GM12878 (cell line): ENCODE measurements around the gene SLC8B1. TPM values are rescaled to one million over a fixed set of nuclear protein-coding genes. Genes with fewer than 3 reads are reported as not detected.

Experiments
- ATAC-seq: fragments of 200-7000 bp; cut with Tn5 transposase; 3 replicates; pipeline ENCODE4 v1.9.1; 2020; ENCODE audit warnings: mild to moderate bottlenecking, moderate library complexity
- BruUV-seq: library from RNA; stranded (reverse); fragments of 400-500 nt; replicated peaks from 2 replicates; lab custom pipeline; 2021; lab: Mats Ljungman, UMichigan
- CTCF ChIA-PET: fragments of 300-600 bp; sonication (Branson Sonifier 250); formaldehyde crosslinking; extraction: SDS; loops from one replicate; lab custom pipeline; 2021; ENCODE audit warnings: inconsistent platforms; lab: Yijun Ruan, JAX
- POLR2A ChIA-PET: fragments of 350-600 bp; formaldehyde crosslinking; extraction: SDS; loops from one replicate; lab custom pipeline; 2021; ENCODE audit warnings: inconsistent platforms; lab: Charles Lee
- RAD21 ChIA-PET: fragments of 300-600 bp; sonication (Branson Sonifier 250); formaldehyde crosslinking; loops from one replicate; lab custom pipeline; 2023; ENCODE audit warnings: antibody characterized with exemption; ENCODE audit not compliant: unreplicated experiment; lab: Charles Lee
- SMC1A ChIA-PET: fragments of 300-600 bp; sonication (Branson Sonifier 250); formaldehyde crosslinking; loops from one replicate; lab custom pipeline; 2023; ENCODE audit not compliant: unreplicated experiment, uncharacterized antibody; lab: Charles Lee
- DNase-seq: peaks from one replicate; pipeline ENCODE4 v3.0.0-alpha.2; 2011; ENCODE audit warnings: low read depth, low spot score
- FAIRE-seq: peaks from 3 replicates; lab custom pipeline; 2011; peaks lifted over from hg19 to GRCh38; lab: Jason Lieb, UNC
- H2AFZ ChIP-seq: 2 replicates; pipeline ENCODE4 v1.6.0; 2011; ENCODE audit warnings: low read depth, low read length, control low read depth; ENCODE audit not compliant: control insufficient read depth
- H3K27ac ChIP-seq: 2 replicates; pipeline ENCODE4 v1.5.1; 2011; ENCODE audit warnings: control low read depth; ENCODE audit not compliant: control insufficient read depth, insufficient read depth
- H3K27me3 ChIP-seq, 2 experiments: replicated peaks in 1 of 2; 2 replicates each; pipeline versions ENCODE4 v1.6.0 to v1.6.1; 2011; ENCODE audit warnings: low read length in 1 of 2; ENCODE audit not compliant: control insufficient read depth in 2 of 2, insufficient read depth in 2 of 2
- H3K36me3 ChIP-seq, 2 experiments: 2 replicates each; pipeline ENCODE4 v1.5.1; 2011; ENCODE audit warnings: low read length in 1 of 2; ENCODE audit not compliant: control insufficient read depth in 2 of 2, insufficient read depth in 2 of 2
- H3K4me1 ChIP-seq: 2 replicates; pipeline ENCODE4 v1.6.1; 2011; ENCODE audit warnings: mild to moderate bottlenecking, low read length, moderate library complexity, mixed read lengths; ENCODE audit not compliant: control insufficient read depth, insufficient read depth
- H3K4me2 ChIP-seq: 2 replicates; pipeline ENCODE4 v1.6.0; 2011; ENCODE audit warnings: control low read depth; ENCODE audit not compliant: control insufficient read depth, insufficient read depth
- H3K4me3 ChIP-seq: fragments of 200-600 bp; sonication (generic); 2 replicates; pipeline ENCODE4 v1.5.1; 2016
- H3K79me2 ChIP-seq: 2 replicates; pipeline ENCODE4 v1.6.0; 2011; ENCODE audit warnings: low read length; ENCODE audit not compliant: control insufficient read depth, insufficient read depth
- H3K9ac ChIP-seq: 2 replicates; pipeline ENCODE4 v1.8.0; 2011; ENCODE audit warnings: low read length, control low read depth, mixed read lengths; ENCODE audit not compliant: control insufficient read depth, insufficient read depth
- H3K9me3 ChIP-seq: replicated peaks from 3 replicates; pipeline ENCODE4 v1.5.1; 2011; ENCODE audit warnings: mild to moderate bottlenecking, low read length; ENCODE audit not compliant: control insufficient read depth, insufficient read depth
- H4K20me1 ChIP-seq: 2 replicates; pipeline ENCODE4 v1.6.0; 2011; ENCODE audit not compliant: control insufficient read depth, insufficient read depth
- ESRRA ChIP-seq: IDR thresholded peaks from 2 replicates; pipeline ENCODE4 v1.6.1; 2012; ENCODE audit warnings: mild to moderate bottlenecking, low read length, improper control_type of control experiment
- NR2C2 ChIP-seq: IDR thresholded peaks from 2 replicates; pipeline ENCODE4 v1.6.1; 2011; ENCODE audit warnings: borderline replicate concordance, low read depth; ENCODE audit not compliant: control insufficient read depth, insufficient read length
- NR2F1 ChIP-seq: fragments of 450-650 bp; conservative IDR thresholded peaks from 2 replicates; pipeline ENCODE4 v1.6.1; 2017; ENCODE audit warnings: mild to moderate bottlenecking
- PAX8 ChIP-seq: fragments of 450-650 bp; IDR thresholded peaks from 2 replicates; pipeline ENCODE4 v1.6.1; 2017; ENCODE audit warnings: mild to moderate bottlenecking, moderate library complexity
- RUNX3 ChIP-seq: IDR thresholded peaks from 2 replicates; pipeline ENCODE4 v1.6.1; 2012; ENCODE audit warnings: low read length, inconsistent platforms
- YBX1 ChIP-seq: fragments of 450-650 bp; IDR thresholded peaks from 2 replicates; pipeline ENCODE4 v1.6.1; 2016; ENCODE audit warnings: antibody characterized with exemption
- WGBS: methylation state at CpG from one replicate; pipeline ENCODE4 v1.1.6; 2016; ENCODE audit warnings: low lambda C conversion rate; ENCODE audit not compliant: insufficient replicate concordance, insufficient coverage; ENCODE audit errors: missing lambda C conversion rate; 5-methylcytosine and 5-hydroxymethylcytosine counted together
- in situ Hi-C: fragments of 300-500 bp; cut with MboI; formaldehyde crosslinking; loops from 9 replicates; pipeline ENCODE4 v1.14.3; 2018; ENCODE audit warnings: mixed read lengths
- intact Hi-C: fragments of 100-400 bp; cut with micrococcal nuclease; formaldehyde crosslinking; loops from one replicate; pipeline ENCODE4 v1.14.2; 2022; ENCODE audit not compliant: unreplicated experiment
- polyA plus RNA-seq, 11 experiments: library from polyadenylated mRNA; depleted of rRNA in 4 of 11; unstranded in 6 of 11; stranded (reverse) in 5 of 11; fragments of >200 nt; fragmentation: Nextera tagmentation in 4 of 11; fragmentation: Illumina TruSeq in 1 of 11; extraction: Ambion mirVana in 4 of 11; extraction: Trizol in 1 of 11; gene quantifications; 1 replicate in 1 of 11; 2 replicates in 10 of 11; pipeline versions ENCODE4 v1.2.1 to v1.2.3, GENCODE V29; 2011 to 2016; ENCODE audit warnings: inconsistent platforms in 2 of 11, missing spikeins in 2 of 11, low read depth in 1 of 11
- total RNA-seq, 4 experiments: library from RNA; depleted of rRNA in 3 of 4; stranded (reverse); fragments of >200 nt in 3 of 4; fragmentation: Illumina TruSeq in 1 of 4; extraction: Trizol in 1 of 4; gene quantifications; 2 replicates each; pipeline versions ENCODE4 v1.2.1 to v1.2.3, GENCODE V29; 2013 to 2021
- TF ChIP-seq, protein P1 (sequence below): IDR thresholded peaks from 2 replicates; pipeline ENCODE4 v1.6.1; 2011; ENCODE audit warnings: borderline replicate concordance, low read depth, mild to moderate bottlenecking, moderate library complexity, low read length; ENCODE audit not compliant: insufficient read depth, poor library complexity, severe bottlenecking
- TF ChIP-seq, protein P2 (sequence below): fragments of 450-650 bp; formaldehyde crosslinking; IDR thresholded peaks from 2 replicates; pipeline ENCODE4 v1.4.0; 2020; ENCODE audit warnings: mild to moderate bottlenecking, moderate library complexity

The SLC8B1 gene
- total and polyA plus RNA-seq, 10 of the 15 experiments (the other 5 are each of a cell fraction or from before 2014, with no cell fraction given), result 0.18 to 12.3 (median 6.8) TPM

DNA sequence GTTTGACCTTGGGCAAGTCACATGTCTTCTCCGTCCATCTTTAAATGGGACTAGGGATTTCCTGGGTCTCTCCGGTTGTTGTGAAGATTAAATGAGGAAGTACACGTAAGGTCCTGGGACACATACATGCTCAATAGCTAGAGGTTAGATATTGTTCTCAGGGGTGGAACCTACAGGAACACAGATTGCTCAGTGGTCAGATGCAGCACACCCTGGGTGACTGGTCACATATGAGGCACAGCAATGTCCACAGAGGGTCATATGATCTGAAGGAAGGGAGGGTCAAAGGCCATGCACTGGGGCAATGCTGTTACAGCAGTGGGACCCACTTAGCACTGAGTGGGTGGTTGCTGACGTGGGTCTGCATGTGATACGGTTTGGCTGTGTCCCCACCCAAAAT lies 11.4 kb upstream of the SLC8B1 start:
- WGBS, result 44% methylated on average over 5 of the region's 5 CpGs

More for the DNA sequence above, 11.4 kb upstream of the SLC8B1 start:
- RAD21 ChIA-PET, result no interaction called here
- in situ Hi-C loops (no loop called here), intact Hi-C loops (no loop called here)
- Histone ChIP-seq H3K4me3 (no peak overlapping the region), H3K9me3 (no peaks in the 10 kb centered on the region), H3K4me2 (no peak overlapping the region), H2AFZ (no peak overlapping the region), H3K79me2 (no peaks in the 10 kb centered on the region), H3K9ac (no peak overlapping the region), H3K27me3 (no peaks in the 10 kb centered on the region; a peak in 2 of 4 replicates), H3K36me3 (no peaks in the 10 kb centered on the region), H3K4me1 (no peaks in the 10 kb centered on the region; the same call in 1 of the 2 replicates), H4K20me1 (no peaks in the 10 kb centered on the region), H3K27ac (no peak overlapping the region)
- DNase-seq (no peak), FAIRE-seq (no peak), ATAC-seq (peak; percentile 66)
- CTCF ChIA-PET, result interaction anchor here (0.5 to 1.2 kb wide), 2 partner anchors 11 to 78 kb away, joined by 3 read pairs; no protein-coding TSS in a partner anchor
- SMC1A ChIA-PET, result interaction anchor here (0.6 to 1.0 kb wide), 2 partner anchors 11 to 149 kb away, joined by 3 read pairs; partner anchors contain the start of gene SLC8B1
- peak; percentile 25 for TF ChIP-seq NR2C2
- TF ChIP-seq, protein P1, sequence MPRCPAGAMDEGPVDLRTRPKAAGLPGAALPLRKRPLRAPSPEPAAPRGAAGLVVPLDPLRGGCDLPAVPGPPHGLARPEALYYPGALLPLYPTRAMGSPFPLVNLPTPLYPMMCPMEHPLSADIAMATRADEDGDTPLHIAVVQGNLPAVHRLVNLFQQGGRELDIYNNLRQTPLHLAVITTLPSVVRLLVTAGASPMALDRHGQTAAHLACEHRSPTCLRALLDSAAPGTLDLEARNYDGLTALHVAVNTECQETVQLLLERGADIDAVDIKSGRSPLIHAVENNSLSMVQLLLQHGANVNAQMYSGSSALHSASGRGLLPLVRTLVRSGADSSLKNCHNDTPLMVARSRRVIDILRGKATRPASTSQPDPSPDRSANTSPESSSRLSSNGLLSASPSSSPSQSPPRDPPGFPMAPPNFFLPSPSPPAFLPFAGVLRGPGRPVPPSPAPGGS, result no peak
- TF ChIP-seq NR2F1, result 0 out of 2 replicates have a peak, but pooled peaks have one; percentile 51
- TF ChIP-seq RUNX3, result no peak
- no peak for TF ChIP-seq ESRRA
- TF ChIP-seq, protein P2, sequence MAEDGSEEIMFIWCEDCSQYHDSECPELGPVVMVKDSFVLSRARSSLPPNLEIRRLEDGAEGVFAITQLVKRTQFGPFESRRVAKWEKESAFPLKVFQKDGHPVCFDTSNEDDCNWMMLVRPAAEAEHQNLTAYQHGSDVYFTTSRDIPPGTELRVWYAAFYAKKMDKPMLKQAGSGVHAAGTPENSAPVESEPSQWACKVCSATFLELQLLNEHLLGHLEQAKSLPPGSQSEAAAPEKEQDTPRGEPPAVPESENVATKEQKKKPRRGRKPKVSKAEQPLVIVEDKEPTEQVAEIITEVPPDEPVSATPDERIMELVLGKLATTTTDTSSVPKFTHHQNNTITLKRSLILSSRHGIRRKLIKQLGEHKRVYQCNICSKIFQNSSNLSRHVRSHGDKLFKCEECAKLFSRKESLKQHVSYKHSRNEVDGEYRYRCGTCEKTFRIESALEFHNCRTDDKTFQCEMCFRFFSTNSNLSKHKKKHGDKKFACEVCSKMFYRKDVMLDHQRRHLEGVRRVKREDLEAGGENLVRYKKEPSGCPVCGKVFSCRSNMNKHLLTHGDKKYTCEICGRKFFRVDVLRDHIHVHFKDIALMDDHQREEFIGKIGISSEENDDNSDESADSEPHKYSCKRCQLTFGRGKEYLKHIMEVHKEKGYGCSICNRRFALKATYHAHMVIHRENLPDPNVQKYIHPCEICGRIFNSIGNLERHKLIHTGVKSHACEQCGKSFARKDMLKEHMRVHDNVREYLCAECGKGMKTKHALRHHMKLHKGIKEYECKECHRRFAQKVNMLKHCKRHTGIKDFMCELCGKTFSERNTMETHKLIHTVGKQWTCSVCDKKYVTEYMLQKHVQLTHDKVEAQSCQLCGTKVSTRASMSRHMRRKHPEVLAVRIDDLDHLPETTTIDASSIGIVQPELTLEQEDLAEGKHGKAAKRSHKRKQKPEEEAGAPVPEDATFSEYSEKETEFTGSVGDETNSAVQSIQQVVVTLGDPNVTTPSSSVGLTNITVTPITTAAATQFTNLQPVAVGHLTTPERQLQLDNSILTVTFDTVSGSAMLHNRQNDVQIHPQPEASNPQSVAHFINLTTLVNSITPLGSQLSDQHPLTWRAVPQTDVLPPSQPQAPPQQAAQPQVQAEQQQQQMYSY, result no peak
- TF ChIP-seq PAX8, result no peak
- no peak for TF ChIP-seq YBX1
- POLR2A ChIA-PET, result interaction anchor here (1.2 kb wide), 1 partner anchor 11 kb away, joined by 5 read pairs; the partner anchor contains the start of gene SLC8B1
- BruUV-seq, result no TSS peak
